GM19025 (cell line): ENCODE results near the gene SSBP3.

Source experiments
- ATAC-seq: cut with Tn5 transposase; IDR thresholded peaks from one replicate; pipeline ENCODE4 v1.9.1; 2021; ENCODE audit warnings: mild to moderate bottlenecking, low read depth, moderate library complexity; ENCODE audit not compliant: unreplicated experiment

SSBP3 gene

DNA sequence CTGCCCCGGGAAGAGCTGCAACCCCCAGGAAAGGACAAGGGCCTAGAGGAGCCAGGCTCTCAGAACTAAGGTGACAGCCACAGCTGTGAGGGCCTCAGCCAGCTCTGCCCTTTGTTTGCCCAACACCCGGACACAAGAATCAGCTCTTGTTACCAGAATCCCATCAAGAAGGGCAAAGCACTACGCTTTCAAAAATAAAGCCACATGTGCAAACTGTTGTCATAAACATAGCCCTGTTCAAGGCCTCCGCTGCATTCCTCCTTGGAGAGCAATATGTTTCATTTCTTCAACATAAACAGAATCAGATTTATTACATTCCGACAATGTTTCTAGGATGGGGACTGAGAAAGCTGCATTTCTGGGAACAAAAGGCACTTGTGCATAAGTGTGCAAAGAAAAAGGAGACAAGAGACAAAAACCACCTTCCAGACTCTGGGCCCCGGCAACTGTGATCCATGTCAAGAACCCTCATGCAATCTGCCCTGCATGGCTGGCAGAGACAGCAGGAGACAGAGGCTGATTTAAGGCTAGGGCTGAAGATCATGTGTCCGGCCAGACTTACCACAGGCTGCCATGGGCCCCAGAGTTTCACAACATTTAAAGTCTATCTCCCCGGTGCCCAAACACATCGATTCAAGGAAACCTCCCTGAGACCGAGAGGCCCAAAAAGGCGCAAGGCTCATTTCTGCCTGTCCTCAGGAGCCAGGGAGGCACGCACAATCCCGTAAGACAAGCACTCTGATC lies 71.0 kb downstream of the SSBP3 start:
- no peak for ATAC-seq

DNA sequence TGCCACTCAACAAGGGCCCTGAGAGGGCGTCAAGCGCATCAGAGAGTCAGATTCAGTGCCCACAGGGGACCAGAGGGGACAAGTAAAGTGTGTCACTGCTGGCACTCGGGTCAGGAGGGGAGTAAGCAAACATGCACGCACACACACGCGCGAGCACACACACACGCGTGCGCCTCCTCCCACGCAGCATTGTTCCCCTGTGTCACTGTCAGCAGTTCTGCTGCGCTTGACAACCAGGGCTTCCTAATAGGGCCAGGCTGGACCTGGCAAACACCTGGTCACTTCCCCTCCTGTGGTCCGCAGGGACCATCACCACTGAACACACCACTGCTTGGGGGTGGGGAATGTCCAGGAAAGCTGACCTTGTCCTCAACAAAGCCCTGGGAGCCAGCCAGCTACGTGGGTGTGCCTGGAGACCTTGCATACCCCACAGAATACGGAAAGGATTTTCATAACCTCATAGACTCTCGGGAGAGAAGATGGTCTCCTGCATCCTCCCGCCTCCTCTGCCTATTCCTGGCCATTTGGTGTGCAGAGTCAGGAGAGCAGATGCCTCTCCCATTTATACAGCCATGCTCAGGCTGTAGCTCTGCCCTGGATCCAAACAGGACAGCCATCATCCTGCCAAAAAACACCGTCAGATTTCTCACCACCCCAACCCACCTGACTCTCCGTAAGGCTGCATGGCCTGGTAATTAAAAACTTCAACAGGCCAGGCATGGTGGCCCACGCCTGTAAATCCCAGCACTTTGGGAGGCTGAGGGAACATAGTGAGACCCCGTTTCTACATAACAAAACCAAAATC lies 73.2 kb downstream of the SSBP3 start:
- no peak for ATAC-seq

DNA sequence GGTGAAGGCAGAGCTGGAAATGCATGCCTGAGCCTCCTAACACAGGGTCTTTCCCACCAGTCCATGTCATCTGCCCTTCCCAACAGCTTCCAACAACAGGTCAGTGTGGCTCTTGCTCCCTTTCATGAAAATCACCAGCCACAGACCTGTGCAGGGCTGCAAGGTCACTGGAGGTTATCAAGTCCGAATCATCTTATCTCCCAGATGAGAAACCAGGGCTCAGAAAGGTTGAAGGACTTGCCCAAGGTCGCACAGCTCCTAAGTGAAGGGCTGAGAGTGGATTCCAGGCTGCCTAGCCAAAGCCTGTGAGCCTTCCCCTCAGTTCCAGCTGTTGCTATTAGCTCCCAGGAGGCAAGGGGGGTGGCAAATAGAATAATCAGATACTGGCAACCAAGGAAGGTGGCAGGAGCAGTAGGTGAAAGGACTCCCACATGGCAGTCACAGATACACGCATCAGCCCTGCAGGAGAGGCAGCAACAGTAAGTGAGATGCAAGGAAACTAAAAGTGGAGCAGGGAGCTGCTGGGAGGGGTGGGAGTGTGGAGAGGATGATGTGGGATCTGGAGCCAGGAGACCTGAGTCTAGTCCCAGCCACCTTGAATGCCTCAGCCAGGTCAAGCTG lies 74.2 kb downstream of the SSBP3 start:
- ATAC-seq: no peak

DNA sequence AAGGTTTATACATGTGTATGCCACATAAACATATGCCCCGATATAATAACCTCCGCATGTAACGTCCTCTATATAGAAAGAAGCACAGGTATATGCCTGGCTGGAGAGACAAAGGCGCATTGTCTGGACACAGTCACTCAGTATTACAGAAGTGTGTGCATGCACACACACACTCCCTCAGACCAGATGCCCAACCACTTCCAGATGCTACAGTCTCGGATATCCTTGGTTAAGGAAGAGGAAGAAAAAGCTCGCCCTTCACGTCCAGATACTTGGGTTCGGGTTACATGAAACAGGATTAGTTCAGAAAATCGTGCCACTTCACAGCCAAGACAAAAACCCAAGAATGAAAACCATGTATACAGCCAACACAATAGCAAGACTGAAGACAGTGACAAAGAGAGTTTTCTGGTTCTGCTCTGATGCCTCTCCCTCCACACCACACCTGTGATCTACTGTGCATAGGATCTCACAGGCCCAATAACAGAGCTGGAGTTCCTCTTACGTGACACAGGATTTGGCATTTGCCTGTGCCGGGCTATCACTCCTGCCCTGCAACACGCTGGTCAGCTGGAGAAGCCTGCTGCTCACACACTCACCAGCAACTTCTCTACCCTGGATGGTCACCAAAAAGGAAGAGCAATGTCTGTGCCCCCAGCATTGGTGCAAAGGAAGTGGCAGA lies 75.0 kb downstream of the SSBP3 start:
- ATAC-seq: no peak

DNA sequence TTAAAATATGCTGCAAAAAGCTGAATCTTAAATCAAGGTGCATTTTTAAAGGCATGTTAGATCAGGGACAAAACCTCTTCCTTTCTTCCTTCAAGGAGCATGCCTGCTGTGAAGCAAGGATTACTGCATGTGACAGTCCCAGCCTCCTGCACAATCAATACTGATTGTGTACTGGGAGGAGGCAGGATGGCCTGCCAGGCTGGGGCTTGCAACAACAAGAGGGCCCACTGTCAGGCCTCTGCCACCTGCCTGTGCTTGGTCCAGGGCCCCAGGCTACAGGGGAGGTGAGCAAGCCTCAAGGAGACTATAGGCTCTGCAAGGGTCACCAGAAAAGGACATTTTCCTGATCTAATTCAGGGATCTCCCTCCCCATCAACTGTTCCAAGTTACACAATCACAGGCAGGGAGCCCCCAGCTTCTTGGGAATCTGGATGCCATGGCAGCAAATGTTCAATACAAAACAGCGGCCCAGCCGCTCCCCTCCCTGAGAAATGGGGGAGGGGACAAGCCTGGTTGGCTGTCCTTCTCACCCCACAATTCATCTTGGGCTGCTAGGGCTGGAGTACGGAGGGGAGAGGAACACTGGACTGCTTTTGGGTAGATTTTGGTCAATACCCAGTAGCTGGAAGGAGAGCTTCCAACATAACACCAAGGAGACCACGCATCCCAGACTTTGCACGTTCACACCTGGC lies 76.7 kb downstream of the SSBP3 start:
- no peak for ATAC-seq

DNA sequence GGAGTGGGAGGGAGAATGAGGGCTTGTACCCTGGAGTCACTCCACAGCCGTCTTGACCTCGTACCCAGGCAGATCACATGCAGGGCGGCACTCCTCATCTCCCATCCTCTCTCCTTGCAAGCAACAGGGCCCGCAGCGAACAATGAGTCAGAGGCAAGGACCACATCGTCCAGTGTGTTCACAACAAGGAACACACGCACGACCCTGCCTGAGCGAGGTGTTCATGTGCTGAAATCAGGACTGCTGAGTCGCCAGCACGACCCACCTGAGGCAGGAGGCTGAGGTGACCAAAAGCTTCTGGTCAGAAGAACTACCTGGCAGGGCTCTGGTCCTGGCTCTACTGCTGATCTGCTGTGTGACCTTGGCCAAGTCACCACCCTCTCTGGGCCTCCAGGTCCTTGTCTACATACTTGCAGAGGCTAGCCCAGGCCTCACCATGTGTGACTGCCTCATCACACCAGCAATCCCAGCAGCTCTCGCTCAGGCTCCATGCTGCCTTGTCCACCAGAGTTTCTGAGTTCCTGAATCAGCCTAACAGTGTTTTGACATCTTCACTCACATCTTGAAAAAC lies 78.0 kb downstream of the SSBP3 start:
- ATAC-seq: no peak

DNA sequence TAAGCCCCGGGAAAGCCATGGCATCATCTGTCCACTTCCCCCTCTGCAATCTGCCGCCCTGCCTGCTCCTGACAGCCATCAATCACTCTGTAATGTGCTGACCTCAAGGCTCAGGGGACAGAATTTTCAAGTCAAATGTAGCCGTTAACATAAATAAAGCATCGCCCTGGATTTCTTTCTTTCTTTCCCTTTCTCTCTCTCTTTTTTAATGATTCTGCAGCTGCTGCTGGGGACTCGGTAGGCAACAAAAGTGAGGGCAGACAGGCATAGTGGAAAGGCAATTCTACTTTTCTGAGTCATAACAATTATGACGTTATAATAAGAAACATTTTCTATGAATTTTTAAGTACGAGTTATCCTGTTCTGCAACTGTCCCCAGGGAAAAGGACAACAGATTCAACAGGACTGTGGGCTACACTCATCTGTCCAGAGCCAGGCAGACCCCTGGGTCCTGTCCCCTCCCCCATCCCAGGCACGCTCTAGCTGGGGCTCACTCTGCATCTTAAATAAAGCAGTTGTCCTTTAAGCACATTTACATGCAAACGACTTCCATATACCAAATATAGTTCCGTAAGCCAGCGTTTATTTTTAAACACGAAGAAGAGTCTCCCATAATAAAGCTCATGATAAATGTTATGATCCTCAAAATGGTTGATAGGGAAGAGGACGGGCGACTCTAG lies 78.7 kb downstream of the SSBP3 start:
- ATAC-seq: no peak

DNA sequence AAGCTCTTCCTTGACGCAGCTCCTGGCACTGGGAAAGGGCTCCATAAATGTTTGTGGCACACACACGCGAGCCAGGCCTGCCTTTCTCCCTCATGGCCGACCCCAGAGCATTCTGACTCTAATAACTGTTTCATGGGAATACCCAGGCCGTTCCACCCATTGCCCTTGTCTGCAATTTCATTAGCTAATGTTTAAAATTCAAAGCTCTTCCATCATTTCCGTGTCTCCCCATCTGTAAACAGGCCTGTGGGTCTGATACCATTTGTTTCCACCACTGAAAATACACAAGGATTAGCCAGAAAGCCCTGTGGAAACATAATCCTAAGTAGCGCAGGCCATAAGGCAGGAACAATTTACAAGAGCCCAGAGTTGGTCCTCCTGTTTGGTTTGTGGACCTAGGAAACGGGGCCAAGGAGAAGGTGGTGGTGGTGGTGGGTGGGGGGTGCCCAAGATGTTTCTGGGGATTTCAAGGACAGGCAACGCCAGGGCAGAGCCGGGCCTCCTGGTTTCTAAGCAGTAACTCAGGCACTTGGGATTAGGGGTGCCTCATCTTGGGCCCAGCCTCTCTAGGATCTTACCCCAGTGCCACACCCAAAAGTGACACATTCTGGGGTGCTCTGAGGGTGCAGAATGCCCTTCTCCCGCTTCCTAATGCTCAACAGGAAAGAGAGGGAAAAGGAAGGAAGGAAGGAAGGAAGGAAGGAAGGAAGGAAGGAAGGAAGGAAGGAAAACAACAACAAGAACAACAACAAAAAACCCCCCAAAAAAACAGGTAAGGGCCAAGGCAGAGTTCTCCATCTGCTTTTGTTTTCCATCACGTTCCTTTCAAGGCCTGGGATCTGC lies 79.4 kb downstream of the SSBP3 start:
- ATAC-seq: no peak

DNA sequence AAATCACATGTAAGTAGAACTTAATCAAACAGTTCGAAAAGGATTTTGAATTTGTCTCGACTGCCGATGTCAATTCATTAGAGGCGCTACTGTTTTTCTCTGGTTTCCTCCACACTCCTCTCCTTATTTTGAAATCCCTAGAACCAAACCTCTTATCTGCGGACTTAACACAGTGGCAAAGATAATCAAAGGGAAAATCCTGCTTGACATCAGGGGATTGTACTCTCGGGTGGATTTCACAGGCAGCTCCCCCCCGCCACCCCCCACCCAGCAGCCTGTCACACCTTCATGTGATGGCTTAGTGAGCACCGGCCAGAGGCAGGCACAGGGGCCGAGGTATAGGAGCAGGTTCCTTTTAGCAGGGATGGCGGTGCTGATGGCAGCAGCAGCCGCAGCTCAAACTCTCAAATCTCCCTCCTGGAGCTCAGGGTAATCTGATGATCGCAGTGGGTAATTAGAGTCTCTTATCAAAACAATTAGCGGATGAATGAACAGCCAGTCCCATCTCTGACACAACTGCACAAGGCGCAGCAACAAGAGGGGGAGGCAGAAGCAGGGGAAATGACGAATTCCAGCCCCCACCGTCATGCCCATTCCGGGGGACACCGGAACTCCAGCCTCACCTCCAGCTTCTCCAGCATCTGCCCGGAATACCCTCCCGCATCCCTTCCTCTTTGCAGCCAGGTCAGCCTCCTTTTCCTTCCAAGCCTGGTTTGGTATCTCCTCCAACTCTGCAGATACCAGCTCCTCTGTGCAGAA lies 80.3 kb downstream of the SSBP3 start:
- ATAC-seq: no peak

DNA sequence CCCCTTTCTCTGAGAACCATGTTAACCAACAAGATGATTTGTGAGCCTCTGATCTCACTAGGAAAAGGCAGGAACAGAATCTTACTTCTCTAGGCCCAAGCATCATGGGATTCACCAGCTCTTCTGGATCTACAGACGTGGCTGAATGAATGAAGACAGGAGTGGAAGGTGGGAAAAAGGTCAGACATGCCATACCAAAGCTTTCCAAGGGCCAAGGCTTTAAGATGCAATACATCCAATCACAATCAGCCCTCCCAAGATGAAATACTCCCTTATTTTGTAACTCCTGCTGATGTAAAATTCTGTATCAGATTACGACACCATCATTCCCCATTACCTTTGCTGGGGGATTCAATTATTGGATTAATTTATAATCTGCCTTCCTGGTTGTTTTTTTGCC lies 80.9 kb downstream of the SSBP3 start:
- no peak for ATAC-seq

DNA sequence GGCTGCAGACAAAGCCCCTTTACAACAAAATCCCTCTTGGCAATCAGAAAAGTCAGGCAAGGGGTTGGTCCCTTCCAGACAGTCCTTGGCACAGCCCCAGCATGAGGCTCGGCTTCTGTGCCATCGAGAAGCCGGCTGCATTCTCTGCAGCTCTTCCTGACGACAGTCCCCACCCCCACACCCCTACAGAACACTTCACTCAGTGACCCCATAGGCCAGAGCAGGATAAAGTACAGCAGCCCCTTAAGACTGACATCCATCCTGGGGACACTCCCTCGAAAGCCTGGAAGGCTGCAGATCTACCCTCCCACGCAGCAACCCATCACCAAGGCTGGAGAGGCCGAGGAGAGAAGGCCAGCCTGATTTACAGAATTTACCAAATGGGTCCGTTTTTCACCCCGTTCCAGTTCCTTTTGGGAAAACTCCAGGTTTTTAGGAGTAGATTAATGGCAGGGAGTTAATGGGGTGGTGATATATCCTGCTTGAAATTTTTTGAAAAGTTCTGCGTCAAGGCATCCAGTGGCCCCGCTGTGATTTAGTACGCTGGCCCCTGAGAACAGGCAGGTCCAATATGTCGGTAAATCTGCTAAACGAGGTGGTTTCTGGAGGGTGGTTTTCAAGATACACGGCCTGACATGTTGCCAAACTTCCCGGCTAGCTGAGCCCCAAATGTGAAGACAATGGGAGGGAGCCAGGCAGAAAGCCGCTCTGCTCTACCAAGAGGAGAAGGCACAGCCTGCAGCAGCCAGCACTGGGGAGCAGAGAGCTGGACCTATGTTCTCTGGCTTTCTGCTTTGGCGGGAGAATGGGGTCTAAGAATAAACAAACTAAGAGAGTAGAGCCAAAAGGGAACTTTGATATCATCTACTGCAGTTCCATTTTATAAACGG lies 81.7 kb downstream of the SSBP3 start:
- no peak for ATAC-seq

DNA sequence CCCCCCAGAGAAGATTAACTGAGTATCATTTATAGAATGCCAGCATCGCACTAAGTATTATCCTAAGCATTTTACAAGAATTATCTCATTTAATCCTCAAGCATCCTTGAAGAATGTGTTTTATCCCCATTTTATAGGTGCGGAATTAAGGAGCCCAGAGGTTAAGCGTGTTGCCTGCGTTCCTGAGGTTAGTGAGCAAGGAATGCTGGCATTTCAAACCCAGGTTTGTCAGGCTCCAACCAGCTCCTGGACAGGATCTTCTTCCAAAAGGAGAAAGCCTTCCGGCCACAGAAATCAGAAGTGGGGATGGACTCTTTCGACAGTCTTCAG lies 82.3 kb downstream of the SSBP3 start:
- no peak for ATAC-seq

DNA sequence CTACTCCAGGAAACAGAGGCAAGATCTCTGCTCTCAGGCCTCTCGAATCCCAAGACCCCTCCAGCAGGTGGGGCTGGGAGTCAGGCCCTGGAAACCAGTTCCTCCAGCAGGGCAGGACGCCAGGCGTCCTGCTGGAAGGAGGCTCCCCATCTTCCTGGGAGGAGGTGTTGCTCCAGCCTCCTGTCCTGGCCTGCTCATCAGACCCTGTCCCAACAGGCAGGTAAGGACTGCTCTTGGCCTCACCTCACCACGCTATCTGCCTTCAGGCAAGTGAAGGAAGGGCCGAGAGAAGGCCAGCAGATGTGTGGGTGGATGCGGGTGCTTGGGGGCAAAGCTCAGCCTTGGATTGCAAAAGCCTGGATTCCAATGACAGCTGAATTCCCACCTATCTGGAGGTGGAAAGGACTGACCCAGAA lies 82.9 kb downstream of the SSBP3 start:
- no peak for ATAC-seq

DNA sequence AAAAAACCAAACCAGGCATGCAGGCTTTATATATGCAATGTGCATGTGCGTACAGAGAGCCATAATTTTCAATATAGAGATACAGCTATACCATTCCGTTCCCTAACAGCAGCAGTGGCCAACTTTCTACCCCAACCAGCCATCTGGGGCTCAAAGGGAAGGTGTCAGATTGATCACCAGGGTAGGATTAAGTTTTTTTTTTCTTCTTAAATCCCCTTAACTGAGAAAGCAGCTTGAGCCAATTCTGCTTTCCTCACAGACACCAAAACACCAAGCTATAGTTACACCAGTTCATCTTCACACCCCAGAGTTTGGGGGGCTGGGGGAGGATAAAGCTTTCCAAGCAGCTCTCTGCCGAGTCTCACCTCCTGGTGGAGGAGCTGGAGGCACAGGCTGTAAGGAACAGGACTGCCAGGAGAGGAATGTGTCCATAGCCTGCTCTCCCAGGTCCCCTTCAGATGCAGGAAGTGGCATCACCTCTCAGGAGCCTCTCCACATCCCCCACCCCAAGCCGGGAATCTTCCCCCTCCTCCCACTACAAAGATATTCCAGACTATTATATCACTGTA lies 87.9 kb downstream of the SSBP3 start:
- ATAC-seq: no peak

DNA sequence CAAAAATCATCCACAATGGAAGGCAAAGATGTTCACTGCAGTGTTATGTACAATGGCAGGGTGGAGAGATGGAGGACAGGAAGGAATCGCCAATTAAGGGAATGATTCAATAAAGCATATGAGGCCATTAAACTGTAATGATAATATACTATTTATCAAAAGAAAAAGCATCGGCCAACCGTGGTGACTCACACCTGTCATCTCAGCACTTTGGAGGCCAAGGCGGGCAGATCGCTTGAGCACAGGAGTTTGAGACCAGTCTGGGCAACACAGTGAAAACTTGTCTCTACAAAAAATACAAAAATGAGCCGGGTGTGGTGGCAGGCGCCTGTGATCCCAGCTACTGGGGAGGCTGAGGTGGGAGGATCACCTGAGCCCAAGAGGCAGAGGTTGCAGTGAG lies 89.1 kb downstream of the SSBP3 start:
- ATAC-seq: no peak

DNA sequence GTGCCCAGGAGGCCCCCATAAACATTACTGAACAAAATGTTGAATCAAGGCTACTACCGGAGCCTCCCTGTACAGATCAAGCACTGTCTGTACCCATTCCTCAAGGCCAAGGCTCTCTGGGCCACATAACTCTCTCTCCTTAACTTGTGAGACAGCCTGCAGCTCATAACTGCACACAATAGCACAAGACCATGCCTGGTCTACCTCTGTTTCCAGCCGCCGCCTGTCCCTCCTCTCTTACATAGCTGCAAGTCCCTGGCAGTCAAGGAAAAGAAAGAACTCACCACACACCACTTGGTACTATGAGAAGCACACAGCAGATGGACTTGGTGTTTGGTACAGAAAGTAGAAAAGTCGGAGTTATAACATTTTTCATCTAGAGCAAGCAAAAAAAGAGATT lies 91.1 kb downstream of the SSBP3 start:
- no peak for ATAC-seq

DNA sequence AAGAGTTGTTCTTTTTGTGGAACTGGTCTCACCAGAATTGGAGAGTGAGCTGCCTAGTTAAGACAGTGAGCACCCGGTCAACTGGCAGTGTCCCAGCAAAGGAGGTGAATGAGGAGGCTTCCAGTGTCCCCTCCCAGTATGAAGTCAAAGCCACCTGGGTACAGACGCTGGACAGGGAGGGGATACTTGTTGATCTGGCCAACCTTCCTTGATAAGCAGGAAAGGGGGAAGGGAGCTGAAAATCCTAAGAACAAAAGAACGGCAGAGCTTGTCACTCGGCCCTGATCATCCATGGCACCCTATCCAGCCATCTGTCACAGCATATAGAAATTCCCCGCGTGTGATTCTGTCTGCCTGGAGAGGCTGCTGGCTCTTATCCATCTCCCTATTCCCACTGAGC lies 91.5 kb downstream of the SSBP3 start:
- no peak for ATAC-seq
